HL-60 (cell line): Measurements from ENCODE around the gene CAST.

Experiments used
- DNase-seq, 2 experiments: peaks; one replicate each; pipeline ENCODE4 v3.0.0-alpha.2; 2010 to 2020; ENCODE audit warnings: low read depth in 1 of 2, low spot score in 1 of 2
- H3K27ac ChIP-seq: fragments of 250-450 bp; sonication (Bioruptor Pico); replicated peaks from 2 replicates; pipeline ENCODE4 v1.5.1; 2020; ENCODE audit warnings: mild to moderate bottlenecking, moderate library complexity
- H3K27me3 ChIP-seq: fragments of 250-450 bp; sonication (Bioruptor Pico); 2 replicates; pipeline ENCODE4 v1.5.1; 2021; ENCODE audit warnings: mild to moderate bottlenecking, moderate library complexity; ENCODE audit not compliant: insufficient read depth, poor library complexity, severe bottlenecking
- H3K4me3 ChIP-seq: replicated peaks from 2 replicates; pipeline ENCODE4 v1.5.1; 2011; ENCODE audit warnings: mild to moderate bottlenecking, control low read depth, low read length; ENCODE audit not compliant: insufficient read depth
- CTCF ChIP-seq: IDR thresholded peaks from one replicate; pipeline ENCODE4 v1.5.1; 2011; ENCODE audit warnings: low read length, control low read depth, inconsistent platforms; ENCODE audit not compliant: insufficient read depth
- GABPA ChIP-seq: IDR thresholded peaks from 2 replicates; pipeline ENCODE4 v1.6.1; 2012; ENCODE audit warnings: low read depth
- POLR2AphosphoS5 ChIP-seq: IDR thresholded peaks from 2 replicates; pipeline ENCODE4 v1.6.1; 2012; ENCODE audit warnings: low read depth
- REST ChIP-seq: IDR thresholded peaks from 2 replicates; pipeline ENCODE4 v1.6.1; 2012; ENCODE audit warnings: low read depth; ENCODE audit not compliant: insufficient replicate concordance
- SPI1 ChIP-seq: IDR thresholded peaks from 2 replicates; pipeline ENCODE4 v1.6.1; 2012; ENCODE audit warnings: low read depth, mild to moderate bottlenecking, borderline replicate concordance

CAST gene

DNA sequence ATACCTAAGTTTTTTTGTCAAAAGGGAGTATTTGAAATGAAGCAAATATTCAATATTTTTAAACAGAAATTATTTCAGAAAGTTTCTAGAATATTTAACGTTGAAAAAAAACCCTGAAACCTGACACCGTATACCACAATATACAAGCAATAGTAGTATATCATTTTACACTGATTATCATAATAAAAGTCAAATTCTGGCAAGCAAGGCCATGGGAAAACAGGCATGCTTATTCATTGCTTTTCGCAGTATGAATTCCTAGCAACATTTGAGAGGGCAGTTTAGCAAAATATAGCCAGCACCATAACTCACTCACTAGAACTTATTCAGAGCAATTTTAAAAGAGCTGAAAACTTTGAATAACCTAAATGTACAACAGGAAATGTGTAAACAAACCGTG is 99.4 kb downstream of the CAST start:
- no peaks in the 10 kb centered on the region for H3K27me3 ChIP-seq
- H3K27ac ChIP-seq, result no peak overlapping the region
- no peak for DNase-seq
- H3K4me3 ChIP-seq, result no peak overlapping the region
- TF ChIP-seq REST, result no peak
- no peak for TF ChIP-seq POLR2AphosphoS5
- no peak for TF ChIP-seq SPI1
- TF ChIP-seq GABPA, result no peak
- no peak for TF ChIP-seq CTCF

GRCh38 chr5:96763026-96763425 is 100.8 kb downstream of the CAST start:
- no peak for TF ChIP-seq REST
- no peak for TF ChIP-seq CTCF
- TF ChIP-seq SPI1, result no peak
- TF ChIP-seq POLR2AphosphoS5, result no peak
- no peak for TF ChIP-seq GABPA
- no peak overlapping the region for H3K4me3 ChIP-seq
- no peak for DNase-seq

GRCh38 chr5:96765043-96765442 is 102.9 kb downstream of the CAST start:
- no peak for DNase-seq
- H3K27ac ChIP-seq, result no peak overlapping the region
- no peaks in the 10 kb centered on the region for H3K27me3 ChIP-seq
- TF ChIP-seq SPI1 (no peak), GABPA (no peak), REST (no peak), POLR2AphosphoS5 (no peak), CTCF (no peak)
- H3K4me3 ChIP-seq, result no peak overlapping the region

More at GRCh38 chr5:96763026-96763425, 100.8 kb downstream of the CAST start:
- Histone ChIP-seq H3K27ac (no peak overlapping the region), H3K27me3 (no peaks in the 10 kb centered on the region)
